Fibroblast of lung (primary cell): Measurements from ENCODE around the gene IDI1.

Experiments
- CTCF ChIP-seq, 2 donors: IDR thresholded peaks in 1 of 2; conservative IDR thresholded peaks in 1 of 2; 1 replicate in 1 of 2; 2 replicates in 1 of 2; pipeline ENCODE4 v1.5.1; 2011 to 2012; ENCODE audit warnings: low read length in 2 of 2, control low read depth in 1 of 2, inconsistent platforms in 1 of 2, low read depth in 1 of 2, mild to moderate bottlenecking in 1 of 2
- EZH2 ChIP-seq: IDR thresholded peaks from 2 replicates; pipeline ENCODE4 v1.5.1; 2012; ENCODE audit warnings: low read length, control low read depth, mild to moderate bottlenecking; ENCODE audit errors: missing control alignments

- TF ChIP-seq CTCF (conservative IDR thresholded peaks at IDR 0.05 in 1 of 2, IDR thresholded peaks at IDR 0.05 in 1 of 2; ENCODE audit: low read depth in 1 of 2, low read length in 2 of 2), result peak in 1 of 2 donors; percentile 20
- TF ChIP-seq EZH2, result no peak
These were observed 25.9 kb upstream of the IDI1 start for GRCh38 chr10:1074748-1075308.
